H9 (cell line): ENCODE data around the gene TSPOAP1. TPM values are rescaled to one million over a fixed set of nuclear protein-coding genes. Genes with fewer than 3 reads are reported as not detected.

Experiments
- DNase-seq: peaks from one replicate; pipeline ENCODE4 v3.0.0-alpha.2; 2017
- H2AFZ ChIP-seq: one replicate; pipeline ENCODE4 v1.6.1; 2013; ENCODE audit warnings: mild to moderate bottlenecking, low read length, control low read depth, moderate library complexity
- H2AK5ac ChIP-seq: 2 replicates; pipeline ENCODE4 v1.6.1; 2013; ENCODE audit warnings: low read length, control low read depth, mixed read lengths; ENCODE audit not compliant: insufficient read length
- H2BK120ac ChIP-seq: one replicate; pipeline ENCODE4 v1.6.1; 2013; ENCODE audit warnings: low read depth, mild to moderate bottlenecking, low read length, control low read depth, inconsistent platforms; ENCODE audit not compliant: poor library complexity, severe bottlenecking
- H2BK12ac ChIP-seq: 2 replicates; pipeline ENCODE4 v1.6.1; 2013; ENCODE audit warnings: low read length, control low read depth, mixed read lengths, low read depth; ENCODE audit not compliant: insufficient read length
- H2BK15ac ChIP-seq: 2 replicates; pipeline ENCODE4 v1.6.1; 2013; ENCODE audit warnings: low read depth, low read length, control low read depth
- H2BK20ac ChIP-seq: one replicate; pipeline ENCODE4 v1.6.1; 2013; ENCODE audit warnings: low read depth, mild to moderate bottlenecking, low read length, control low read depth, inconsistent platforms; ENCODE audit not compliant: poor library complexity, severe bottlenecking
- H2BK5ac ChIP-seq: 2 replicates; pipeline ENCODE4 v1.6.1; 2013; ENCODE audit warnings: low read length, control low read depth, mixed read lengths; ENCODE audit not compliant: insufficient read length
- H3K14ac ChIP-seq: 2 replicates; pipeline ENCODE4 v1.6.1; 2013; ENCODE audit warnings: low read length, control low read depth; ENCODE audit not compliant: insufficient read depth
- H3K18ac ChIP-seq: 2 replicates; pipeline ENCODE4 v1.6.1; 2013; ENCODE audit warnings: low read depth, mild to moderate bottlenecking, mixed read lengths, low read length, control low read depth; ENCODE audit not compliant: insufficient read length
- H3K23ac ChIP-seq: 2 replicates; pipeline ENCODE4 v1.6.1; 2013; ENCODE audit warnings: low read length, control low read depth, mixed read lengths, low read depth; ENCODE audit not compliant: insufficient read length
- H3K23me2 ChIP-seq: 2 replicates; pipeline ENCODE4 v1.6.1; 2013; ENCODE audit warnings: low read depth, mild to moderate bottlenecking, mixed read lengths, low read length, control low read depth; ENCODE audit not compliant: insufficient read length, poor library complexity, severe bottlenecking
- H3K27ac ChIP-seq: 2 replicates; pipeline ENCODE4 v1.5.1; 2013; ENCODE audit warnings: low read length, control low read depth, mixed read lengths, low read depth; ENCODE audit not compliant: insufficient read length
- H3K27me3 ChIP-seq: 2 replicates; pipeline ENCODE4 v1.6.1; 2013; ENCODE audit warnings: low read length, control low read depth, inconsistent platforms; ENCODE audit not compliant: insufficient read depth
- H3K4ac ChIP-seq: 2 replicates; pipeline ENCODE4 v1.6.1; 2013; ENCODE audit warnings: low read depth, mild to moderate bottlenecking, control low read depth, inconsistent platforms, low read length, moderate library complexity
- H3K4me1 ChIP-seq: 2 replicates; pipeline ENCODE4 v1.6.1; 2013; ENCODE audit warnings: low read length, control low read depth, inconsistent platforms; ENCODE audit not compliant: insufficient read depth
- H3K4me2 ChIP-seq: 2 replicates; pipeline ENCODE4 v1.6.1; 2013; ENCODE audit warnings: low read length, control low read depth, mixed read lengths; ENCODE audit not compliant: insufficient read length, insufficient read depth
- H3K56ac ChIP-seq: 2 replicates; pipeline ENCODE4 v1.6.1; 2013; ENCODE audit warnings: low read depth, mild to moderate bottlenecking, mixed read lengths, low read length, control low read depth; ENCODE audit not compliant: insufficient read length
- H3K79me1 ChIP-seq: 2 replicates; pipeline ENCODE4 v1.6.1; 2013; ENCODE audit warnings: low read depth, mild to moderate bottlenecking, moderate library complexity, low read length, control low read depth, inconsistent platforms; ENCODE audit not compliant: insufficient read depth, poor library complexity, severe bottlenecking
- H3K79me2 ChIP-seq: 2 replicates; pipeline ENCODE4 v1.6.1; 2013; ENCODE audit warnings: low read length, control low read depth, inconsistent platforms; ENCODE audit not compliant: insufficient read depth
- H3K9ac ChIP-seq: 2 replicates; pipeline ENCODE4 v1.6.1; 2013; ENCODE audit warnings: low read length, control low read depth, mixed read lengths; ENCODE audit not compliant: insufficient read length; ENCODE audit errors: extremely low read depth
- H3K9me3 ChIP-seq: one replicate; pipeline ENCODE4 v1.6.1; 2013; ENCODE audit warnings: low read depth, low read length, inconsistent platforms; ENCODE audit not compliant: control insufficient read depth
- H3T11ph ChIP-seq: one replicate; pipeline ENCODE4 v1.6.1; 2013; ENCODE audit warnings: mild to moderate bottlenecking, low read length, control low read depth, inconsistent platforms
- H4K20me1 ChIP-seq: one replicate; pipeline ENCODE4 v1.6.1; 2013; ENCODE audit not compliant: control insufficient read depth, insufficient read length, insufficient read depth
- H4K5ac ChIP-seq: 2 replicates; pipeline ENCODE4 v1.6.1; 2013; ENCODE audit warnings: low read depth, mild to moderate bottlenecking, mixed read lengths, low read length, control low read depth; ENCODE audit not compliant: insufficient read length
- H4K8ac ChIP-seq: replicated peaks from 2 replicates; pipeline ENCODE4 v1.6.1; 2013; ENCODE audit warnings: low read length, control low read depth, mixed read lengths, low read depth; ENCODE audit not compliant: insufficient read length
- H4K91ac ChIP-seq: 2 replicates; pipeline ENCODE4 v1.6.1; 2013; ENCODE audit warnings: low read depth, mild to moderate bottlenecking, moderate library complexity, mixed read lengths, low read length, control low read depth; ENCODE audit not compliant: insufficient read length
- H3K27ac Mint-ChIP-seq, 3 experiments: 2 replicates in 2 of 3; 3 replicates in 1 of 3; pipeline ENCODE4 v1.8.0; 2020 to 2021; ENCODE audit warnings: mixed read lengths in 3 of 3, mild to moderate bottlenecking in 1 of 3, moderate library complexity in 1 of 3
- H3K27me3 Mint-ChIP-seq: 2 replicates; pipeline ENCODE4 v1.8.0; 2021; ENCODE audit warnings: low read depth, mild to moderate bottlenecking, moderate library complexity, mixed read lengths
- H3K36me3 Mint-ChIP-seq, 3 experiments: 2 replicates in 2 of 3; 3 replicates in 1 of 3; pipeline ENCODE4 v1.8.0; 2020 to 2021; ENCODE audit warnings: low read depth in 3 of 3, mixed read lengths in 3 of 3; ENCODE audit not compliant: insufficient read depth in 1 of 3
- H3K4me1 Mint-ChIP-seq, 2 experiments: 2 replicates each; pipeline ENCODE4 v1.8.0; 2020; ENCODE audit warnings: mixed read lengths in 2 of 2
- H3K4me3 Mint-ChIP-seq, 2 experiments: 2 replicates in 1 of 2; 3 replicates in 1 of 2; pipeline ENCODE4 v1.8.0; 2020 to 2021; ENCODE audit warnings: mild to moderate bottlenecking in 2 of 2, mixed read lengths in 2 of 2, moderate library complexity in 1 of 2
- H3K9me3 Mint-ChIP-seq, 2 experiments: 2 replicates in 1 of 2; 3 replicates in 1 of 2; pipeline ENCODE4 v1.8.0; 2020; ENCODE audit warnings: mild to moderate bottlenecking in 2 of 2, mixed read lengths in 2 of 2, moderate library complexity in 1 of 2
- WGBS: extraction: QIAGEN DNeasy Blood & Tissue Kit; methylation state at CpG from one replicate; pipeline ENCODE4 v1.1.7; 2013; ENCODE audit warnings: missing lambda C conversion rate, low lambda C conversion rate, mixed read lengths; ENCODE audit not compliant: insufficient read length; ENCODE audit errors: extremely low coverage; 5-methylcytosine and 5-hydroxymethylcytosine counted together
- total RNA-seq: library from RNA; stranded (reverse); gene quantifications from 2 replicates; pipeline ENCODE4 v1.2.1, GENCODE V29; 2021
- TF ChIP-seq, protein P1 (sequence below): fragments of 200-600 bp; sonication (generic); conservative IDR thresholded peaks from 3 replicates; pipeline ENCODE4 v1.8.0; 2021; ENCODE audit warnings: antibody characterized with exemption, mild to moderate bottlenecking

Gene TSPOAP1
- total RNA-seq, 1 experiment from 2014 or later, result 17.3 TPM

DNA sequence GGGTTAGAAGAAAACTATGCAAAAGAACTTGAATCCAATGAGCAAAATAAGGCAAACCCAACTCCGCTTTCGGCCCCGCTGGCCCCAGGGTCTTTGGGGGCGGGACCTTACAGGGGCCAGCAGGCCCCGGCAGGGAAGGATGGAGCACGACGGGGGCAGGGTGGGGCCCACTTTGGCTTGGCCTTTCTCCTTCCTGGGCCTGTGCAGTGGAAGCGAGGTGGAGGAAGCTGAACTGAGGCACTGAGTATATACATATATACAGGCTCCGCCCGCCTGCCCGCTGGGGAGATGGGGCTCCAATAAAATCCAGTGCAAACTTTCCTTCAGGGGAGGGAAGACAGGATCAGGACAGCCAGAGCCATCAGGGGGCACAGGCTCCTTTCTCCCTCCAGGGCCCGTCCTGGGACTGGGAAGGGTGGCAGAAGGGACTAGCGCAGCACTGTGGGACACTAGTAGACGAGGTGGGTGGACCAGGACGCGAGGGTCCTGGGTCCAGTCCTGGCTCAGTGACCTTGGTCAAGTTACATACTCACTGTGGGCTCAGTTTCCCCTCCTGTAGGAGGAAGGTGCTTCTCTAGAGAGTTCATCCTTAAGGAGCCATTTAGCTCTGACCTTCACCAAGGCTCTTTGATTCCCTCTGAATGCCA is 27.0 kb downstream of the TSPOAP1 start:
- Histone ChIP-seq H2BK15ac (no peak overlapping the region), H3K27me3 (no peaks in the 10 kb centered on the region), H3K9me3 (no peaks in the 10 kb centered on the region), H2BK20ac (no peak overlapping the region), H3K4me1 (no peaks in the 10 kb centered on the region), H3K27ac (no peak overlapping the region), H2AFZ (no peak overlapping the region), H3K4me2 (no peak overlapping the region), H4K20me1 (no peaks in the 10 kb centered on the region), H2BK5ac (no peak overlapping the region), H3K79me1 (no peaks in the 10 kb centered on the region), H2BK12ac (no peak overlapping the region), H2AK5ac (no peak overlapping the region), H4K91ac (no peak overlapping the region), H3K79me2 (no peaks in the 10 kb centered on the region), H3T11ph (no peak overlapping the region), H3K4ac (no peak overlapping the region), H2BK120ac (no peak overlapping the region), H3K23ac (no peak overlapping the region), H3K23me2 (no peaks in the 10 kb centered on the region), H4K5ac (no peak overlapping the region), H3K18ac (no peak overlapping the region), H3K9ac (no peak overlapping the region), H4K8ac (no peak overlapping the region), H3K56ac (no peak overlapping the region), H3K14ac (no peak overlapping the region)
- DNase-seq, result no peak
- TF ChIP-seq, protein P1, sequence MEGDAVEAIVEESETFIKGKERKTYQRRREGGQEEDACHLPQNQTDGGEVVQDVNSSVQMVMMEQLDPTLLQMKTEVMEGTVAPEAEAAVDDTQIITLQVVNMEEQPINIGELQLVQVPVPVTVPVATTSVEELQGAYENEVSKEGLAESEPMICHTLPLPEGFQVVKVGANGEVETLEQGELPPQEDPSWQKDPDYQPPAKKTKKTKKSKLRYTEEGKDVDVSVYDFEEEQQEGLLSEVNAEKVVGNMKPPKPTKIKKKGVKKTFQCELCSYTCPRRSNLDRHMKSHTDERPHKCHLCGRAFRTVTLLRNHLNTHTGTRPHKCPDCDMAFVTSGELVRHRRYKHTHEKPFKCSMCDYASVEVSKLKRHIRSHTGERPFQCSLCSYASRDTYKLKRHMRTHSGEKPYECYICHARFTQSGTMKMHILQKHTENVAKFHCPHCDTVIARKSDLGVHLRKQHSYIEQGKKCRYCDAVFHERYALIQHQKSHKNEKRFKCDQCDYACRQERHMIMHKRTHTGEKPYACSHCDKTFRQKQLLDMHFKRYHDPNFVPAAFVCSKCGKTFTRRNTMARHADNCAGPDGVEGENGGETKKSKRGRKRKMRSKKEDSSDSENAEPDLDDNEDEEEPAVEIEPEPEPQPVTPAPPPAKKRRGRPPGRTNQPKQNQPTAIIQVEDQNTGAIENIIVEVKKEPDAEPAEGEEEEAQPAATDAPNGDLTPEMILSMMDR, result no peak
- H3K4me1 Mint-ChIP-seq, result peaks cover 5 to 29% of the 10 kb centered on the region in 2 experiments
- no CpG with 5 or more reads among the region's 16 CpGs for WGBS
- no peak overlapping the region for H3K4me3 Mint-ChIP-seq
- H3K9me3 Mint-ChIP-seq, result no peaks in the 10 kb centered on the region
- H3K36me3 Mint-ChIP-seq, result no peaks in the 10 kb centered on the region
- peaks cover 5% of the 10 kb centered on the region for H3K27me3 Mint-ChIP-seq
- no peak overlapping the region for H3K27ac Mint-ChIP-seq
